H1 (cell line): ENCODE measurements around the gene ICAM2. TPM values are rescaled to one million over a fixed set of nuclear protein-coding genes. Genes with fewer than 3 reads are reported as not detected.

Experiments used
- CTCF ChIA-PET: fragments of 300-600 bp; sonication (Branson Sonifier 250); formaldehyde crosslinking; loops from one replicate; lab custom pipeline; 2021; ENCODE audit not compliant: partially characterized antibody; lab: Charles Lee
- POLR2A ChIA-PET: fragments of 300-600 bp; sonication (Branson Sonifier 250); formaldehyde crosslinking; loops from one replicate; lab custom pipeline; 2021; ENCODE audit warnings: inconsistent platforms; ENCODE audit not compliant: partially characterized antibody; lab: Charles Lee
- DNase-seq, 2 experiments: peaks; one replicate each; pipeline versions ENCODE4 v3.0.0 to v3.0.0-alpha.2; 2010 to 2022; ENCODE audit warnings: low spot score in 2 of 2, low read depth in 1 of 2, mixed read lengths in 1 of 2
- FAIRE-seq: peaks from 2 replicates; lab custom pipeline; 2011; peaks lifted over from hg19 to GRCh38; lab: Jason Lieb, UNC
- H2AFZ ChIP-seq: 2 replicates; pipeline ENCODE4 v1.8.1; 2012; ENCODE audit warnings: low read length, inconsistent platforms
- H2AK5ac ChIP-seq: 2 replicates; pipeline ENCODE4 v1.6.1; 2013; ENCODE audit warnings: low read depth, low read length
- H2BK120ac ChIP-seq: replicated peaks from 2 replicates; pipeline ENCODE3; 2013; ENCODE audit warnings: low read depth, low read length, inconsistent platforms
- H2BK12ac ChIP-seq: 2 replicates; pipeline ENCODE4 v1.6.1; 2013; ENCODE audit warnings: low read depth, low read length
- H2BK15ac ChIP-seq: 2 replicates; pipeline ENCODE4 v1.6.1; 2013; ENCODE audit warnings: low read length
- H2BK20ac ChIP-seq: 2 replicates; pipeline ENCODE4 v1.6.1; 2013; ENCODE audit warnings: low read length
- H2BK5ac ChIP-seq: 2 replicates; pipeline ENCODE4 v1.6.1; 2013; ENCODE audit warnings: low read depth, low read length
- H3K14ac ChIP-seq: 2 replicates; pipeline ENCODE4 v1.6.1; 2013; ENCODE audit warnings: inconsistent platforms; ENCODE audit not compliant: insufficient read length
- H3K18ac ChIP-seq: 2 replicates; pipeline ENCODE4 v1.6.1; 2013; ENCODE audit warnings: low read length; ENCODE audit errors: extremely low read depth
- H3K23ac ChIP-seq: 2 replicates; pipeline ENCODE4 v1.6.1; 2013; ENCODE audit warnings: inconsistent platforms; ENCODE audit not compliant: insufficient read length
- H3K23me2 ChIP-seq: 2 replicates; pipeline ENCODE4 v1.6.1; 2013; ENCODE audit warnings: low read depth, low read length
- H3K27ac ChIP-seq: 2 replicates; pipeline ENCODE4 v1.6.1; 2011; ENCODE audit warnings: low read depth, low read length, inconsistent platforms
- H3K27me3 ChIP-seq, 4 experiments: replicated peaks in 1 of 4; 1 replicate in 1 of 4; 2 replicates in 3 of 4; pipeline versions ENCODE4 v1.6.1 to v1.8.1; 2011 to 2013; ENCODE audit warnings: low read length in 3 of 4, mild to moderate bottlenecking in 3 of 4, inconsistent platforms in 2 of 4, mixed read lengths in 2 of 4, moderate library complexity in 1 of 4; ENCODE audit not compliant: control insufficient read depth in 3 of 4, insufficient read depth in 3 of 4; ENCODE audit errors: extremely low read depth in 1 of 4
- H3K36me3 ChIP-seq, 4 experiments: 2 replicates each; pipeline versions ENCODE4 v1.6.1 to v1.8.1; 2011 to 2013; ENCODE audit warnings: mild to moderate bottlenecking in 4 of 4, low read length in 3 of 4, moderate library complexity in 2 of 4, control low read depth in 1 of 4, inconsistent platforms in 1 of 4; ENCODE audit not compliant: insufficient read depth in 4 of 4, control insufficient read depth in 2 of 4
- H3K4ac ChIP-seq: replicated peaks from 2 replicates; pipeline ENCODE3; 2013; ENCODE audit warnings: low read length, low read depth, mixed read lengths, inconsistent platforms; ENCODE audit not compliant: insufficient read length
- H3K4me1 ChIP-seq, 4 experiments: replicated peaks in 1 of 4; 1 replicate in 1 of 4; 2 replicates in 3 of 4; pipeline versions ENCODE4 v1.6.1 to v1.8.1; 2011 to 2013; ENCODE audit warnings: low read length in 3 of 4, inconsistent platforms in 2 of 4, mixed read lengths in 1 of 4; ENCODE audit not compliant: insufficient read depth in 4 of 4, control insufficient read depth in 3 of 4
- H3K4me2 ChIP-seq, 2 experiments: 2 replicates each; pipeline versions ENCODE4 v1.6.1 to v1.8.1; 2011 to 2013; ENCODE audit warnings: low read depth in 2 of 2, low read length in 2 of 2, control low read depth in 1 of 2, inconsistent platforms in 1 of 2, mild to moderate bottlenecking in 1 of 2; ENCODE audit not compliant: insufficient read depth in 1 of 2
- H3K4me3 ChIP-seq, 4 experiments: fragments of 200-600, 300-600 bp in 1 of 4; sonication (generic), shearing (Covaris generic), sonication (Bioruptor Twin) in 1 of 4; 2 replicates each; pipeline versions ENCODE4 v1.5.1 to v1.8.1; 2011 to 2016; ENCODE audit warnings: low read length in 4 of 4, low read depth in 3 of 4, control low read depth in 2 of 4, inconsistent platforms in 2 of 4, mild to moderate bottlenecking in 2 of 4, mixed read lengths in 1 of 4, moderate library complexity in 1 of 4; ENCODE audit not compliant: insufficient read depth in 2 of 4; ENCODE audit errors: extremely low read depth in 1 of 4
- H3K56ac ChIP-seq: replicated peaks from 2 replicates; pipeline ENCODE3; 2013; ENCODE audit warnings: low read depth, mild to moderate bottlenecking, mixed read lengths, low read length, inconsistent platforms; ENCODE audit not compliant: insufficient read length
- H3K79me1 ChIP-seq: 2 replicates; pipeline ENCODE4 v1.6.1; 2013; ENCODE audit warnings: low read depth, low read length, control low read depth
- H3K79me2 ChIP-seq, 2 experiments: 2 replicates each; pipeline versions ENCODE4 v1.6.1 to v1.8.1; 2012 to 2013; ENCODE audit warnings: low read length in 2 of 2, mild to moderate bottlenecking in 2 of 2, inconsistent platforms in 1 of 2; ENCODE audit not compliant: insufficient read depth in 2 of 2, control insufficient read depth in 1 of 2
- H3K9ac ChIP-seq, 4 experiments: replicated peaks in 1 of 4; 1 replicate in 1 of 4; 2 replicates in 3 of 4; pipeline versions ENCODE4 v1.6.1 to v1.8.1; 2011 to 2013; ENCODE audit warnings: low read depth in 3 of 4, low read length in 3 of 4, control low read depth in 2 of 4, mild to moderate bottlenecking in 2 of 4, moderate library complexity in 2 of 4, inconsistent platforms in 1 of 4; ENCODE audit errors: extremely low read depth in 1 of 4
- H3K9me3 ChIP-seq, 2 experiments: 2 replicates each; pipeline versions ENCODE4 v1.6.1 to v1.8.1; 2012 to 2013; ENCODE audit warnings: mild to moderate bottlenecking in 2 of 2, moderate library complexity in 2 of 2, control low read depth in 1 of 2, inconsistent platforms in 1 of 2, low read depth in 1 of 2, low read length in 1 of 2, mixed read lengths in 1 of 2; ENCODE audit not compliant: insufficient read depth in 2 of 2
- H4K20me1 ChIP-seq, 2 experiments: replicated peaks in 1 of 2; 2 replicates each; pipeline versions ENCODE3 to v1.8.1; 2011 to 2013; ENCODE audit warnings: inconsistent platforms in 2 of 2, low read length in 2 of 2, mild to moderate bottlenecking in 1 of 2; ENCODE audit not compliant: insufficient read depth in 2 of 2, control insufficient read depth in 1 of 2
- H4K5ac ChIP-seq: 2 replicates; pipeline ENCODE4 v1.6.1; 2013; ENCODE audit warnings: low read length, low read depth, mixed read lengths, inconsistent platforms; ENCODE audit not compliant: insufficient read length
- H4K8ac ChIP-seq: 2 replicates; pipeline ENCODE4 v1.8.0; 2013; ENCODE audit warnings: mild to moderate bottlenecking, moderate library complexity, low read length, inconsistent platforms; ENCODE audit not compliant: insufficient read depth; ENCODE audit errors: extremely low read depth
- H4K91ac ChIP-seq: replicated peaks from 2 replicates; pipeline ENCODE3; 2013; ENCODE audit warnings: low read length, mixed read lengths, inconsistent platforms; ENCODE audit not compliant: insufficient read length
- EP300 ChIP-seq, 2 experiments: IDR thresholded peaks; 1 replicate in 1 of 2; 2 replicates in 1 of 2; pipeline ENCODE4 v1.6.1; 2011 to 2012; ENCODE audit warnings: low read depth in 2 of 2, low read length in 2 of 2, mild to moderate bottlenecking in 2 of 2, borderline replicate concordance in 1 of 2, inconsistent platforms in 1 of 2, moderate library complexity in 1 of 2
- HDAC2 ChIP-seq, 2 experiments: fragments of 300-600 bp in 1 of 2; sonication (generic) in 1 of 2; IDR thresholded peaks; 2 replicates each; pipeline ENCODE4 v1.6.1; 2011 to 2012; ENCODE audit warnings: low read depth in 2 of 2, low read length in 2 of 2, mild to moderate bottlenecking in 2 of 2, moderate library complexity in 2 of 2, borderline replicate concordance in 1 of 2, inconsistent platforms in 1 of 2
- NANOG ChIP-seq: IDR thresholded peaks from 2 replicates; pipeline ENCODE4 v1.6.1; 2011; ENCODE audit warnings: low read length, low read depth, mild to moderate bottlenecking, inconsistent platforms; ENCODE audit not compliant: insufficient read depth, poor library complexity, severe bottlenecking
- NRF1 ChIP-seq: IDR thresholded peaks from 2 replicates; pipeline ENCODE4 v1.6.1; 2011; ENCODE audit warnings: mild to moderate bottlenecking, low read depth, low read length, improper control_type of control experiment
- SIX5 ChIP-seq: IDR thresholded peaks from 2 replicates; pipeline ENCODE4 v1.6.1; 2011; ENCODE audit warnings: mild to moderate bottlenecking, low read depth, low read length
- SUZ12 ChIP-seq: fragments of 200-600 bp; sonication (generic); IDR thresholded peaks from 2 replicates; pipeline ENCODE4 v1.6.1; 2012; ENCODE audit warnings: mild to moderate bottlenecking, inconsistent platforms, low read length, moderate library complexity, mixed read lengths
- TAF1 ChIP-seq: IDR thresholded peaks from 2 replicates; pipeline ENCODE4 v1.6.1; 2011; ENCODE audit warnings: mild to moderate bottlenecking, low read depth, low read length
- WGBS, 2 experiments: shearing (Covaris generic) in 1 of 2; methylation state at CpG; one replicate each; pipeline versions ENCODE4 v1.1.6 to v1.1.7; 2013 to 2015; ENCODE audit warnings: low lambda C conversion rate in 2 of 2, mixed read lengths in 2 of 2, inconsistent platforms in 1 of 2, low coverage in 1 of 2, missing lambda C conversion rate in 1 of 2; ENCODE audit not compliant: insufficient replicate concordance in 2 of 2, insufficient coverage in 1 of 2, insufficient read length in 1 of 2; ENCODE audit errors: extremely low coverage in 1 of 2, missing lambda C conversion rate in 1 of 2; 5-methylcytosine and 5-hydroxymethylcytosine counted together
- polyA plus RNA-seq, 7 experiments: library from polyadenylated mRNA; depleted of rRNA in 3 of 7; stranded (reverse) in 5 of 7; unstranded in 2 of 7; fragments of >200 nt in 5 of 7; fragments of 200-250 nt in 2 of 7; gene quantifications; 1 replicate in 5 of 7; 2 replicates in 1 of 7; 4 replicates in 1 of 7; pipeline versions ENCODE4 v1.2.1 to v1.2.3, GENCODE V29; 2011 to 2013; ENCODE audit warnings: missing spikeins in 2 of 7, mixed read lengths in 2 of 7
- total RNA-seq: library from RNA; stranded (reverse); fragmentation: NEBNext Ultra II Directional; extraction: Animal tissue kit (Norgen Biotek cat#: 25700); gene quantifications from 2 replicates; pipeline ENCODE4 v1.2.1, GENCODE V29; 2021

ICAM2 gene
- total and polyA plus RNA-seq, 2 of the 8 experiments (the other 6 are each of a cell fraction or from before 2014, with no cell fraction given), result 0.45 to 0.63 TPM

- H3K9me3 ChIP-seq, result no peaks in the 10 kb centered on the region
- no peaks in the 10 kb centered on the region for H3K36me3 ChIP-seq
- H3K4me3 ChIP-seq, result no peak overlapping the region
- no peak overlapping the region for H4K8ac ChIP-seq
- no peak overlapping the region for H3K27ac ChIP-seq
- no peak overlapping the region for H3K18ac ChIP-seq
- no peak overlapping the region for H3K23ac ChIP-seq
- H3K4ac ChIP-seq, result no peak overlapping the region
- H4K20me1 ChIP-seq, result no peaks in the 10 kb centered on the region
- no peak for TF ChIP-seq NANOG
- TF ChIP-seq EP300 (IDR thresholded peaks at IDR 0.05; ENCODE audit: borderline replicate concordance in 1 of 2, low read depth in 2 of 2, low read length in 2 of 2), result no peak
- TF ChIP-seq NRF1, result no peak
- no peak for TF ChIP-seq TAF1
- TF ChIP-seq SIX5, result no peak
- no peak for TF ChIP-seq SUZ12
- no peak for TF ChIP-seq HDAC2 (IDR thresholded peaks at IDR 0.05; ENCODE audit: borderline replicate concordance in 1 of 2, low read depth in 2 of 2, low read length in 2 of 2)
- H3K9ac ChIP-seq, result no peak overlapping the region
- H2BK120ac ChIP-seq, result no peak overlapping the region
- H3K27me3 ChIP-seq, result no peaks in the 10 kb centered on the region
- H2BK12ac ChIP-seq, result no peak overlapping the region
- no peaks in the 10 kb centered on the region for H3K79me2 ChIP-seq
- no peak overlapping the region for H4K5ac ChIP-seq
- H3K14ac ChIP-seq, result no peak overlapping the region
- no peak overlapping the region for H2BK15ac ChIP-seq
- no peak overlapping the region for H3K56ac ChIP-seq
- no peak overlapping the region for H2AK5ac ChIP-seq
- ChIA-PET POLR2A (interaction anchor here (0.6 to 1.4 kb wide), 3 partner anchors 8 to 760 kb away, joined by 3 read pairs; partner anchors contain the start of gene PRR29), CTCF (interaction anchor here (0.5 to 4.0 kb wide), 15 partner anchors 9 to 124 kb away, joined by 3 to 26 read pairs (median 4); partner anchors contain the start of genes CSHL1, GH1 and PRR29)
- no peaks in the 10 kb centered on the region for H3K79me1 ChIP-seq
- DNase-seq (peak in 1 of 2 experiments; percentile 39), FAIRE-seq (no peak)
- H2BK5ac ChIP-seq, result no peak overlapping the region
- no peak overlapping the region for H2AFZ ChIP-seq
- peaks cover 0 to 12% (median 5%) of the 10 kb centered on the region in 4 experiments; a peak in 4 of 7 replicates for H3K4me1 ChIP-seq
- H3K23me2 ChIP-seq, result no peaks in the 10 kb centered on the region
- no peak overlapping the region for H2BK20ac ChIP-seq
- H4K91ac ChIP-seq, result no peak overlapping the region
- no peak overlapping the region for H3K4me2 ChIP-seq
- 93% methylated on average over 13 of the region's 13 CpGs; no CpG with 5 or more reads in 1 of the 2 experiments for WGBS, 2 experiments
Observed at GRCh38 chr17:64006361-64007088, 13.9 kb downstream of the ICAM2 start.
